ENCODE measurements around the gene TMEM170A. TPM values are rescaled to one million over a fixed set of nuclear protein-coding genes. Genes with fewer than 3 reads are reported as not detected.

Gene TMEM170A
- total and polyA plus RNA-seq, 10 of the 15 experiments (the other 5 are each of a cell fraction or from before 2014, with no cell fraction given): 7.3 to 28.2 (median 20.9) TPM

- TF ChIP-seq RELB (IDR thresholded peaks at IDR 0.05; ENCODE audit: low read depth) (peak; percentile 26; the same call in 1 of the 2 replicates), PML (IDR thresholded peaks at IDR 0.05; ENCODE audit: low read length) (peak; percentile 65; the same call in 1 of the 2 replicates), SUPT20H (IDR thresholded peaks at IDR 0.05; ENCODE audit: borderline replicate concordance, control insufficient read depth, low read depth, low read length) (no peak), EP300 (IDR thresholded peaks at IDR 0.05; ENCODE audit: borderline replicate concordance in 1 of 2, control insufficient read depth in 1 of 2, low read depth in 2 of 2, low read length in 2 of 2) (no peak), SKIL (IDR thresholded peaks at IDR 0.05; ENCODE audit: low read depth, poor library complexity, severe bottlenecking) (peak; percentile 41), MEF2A (IDR thresholded peaks at IDR 0.05; ENCODE audit: insufficient read depth, low read depth, low read length) (no peak), EZH2 (IDR thresholded peaks at IDR 0.05; ENCODE audit: borderline replicate concordance, control insufficient read depth, low read depth, low read length) (no peak), MTA3 (IDR thresholded peaks at IDR 0.05; ENCODE audit: borderline replicate concordance, low read length) (no peak), SIX5 (IDR thresholded peaks at IDR 0.05; ENCODE audit: low read depth, low read length, severe bottlenecking) (no peak), NR2C2 (IDR thresholded peaks at IDR 0.05; ENCODE audit: borderline replicate concordance, control insufficient read depth, insufficient read length, low read depth) (no peak), SUZ12 (IDR thresholded peaks at IDR 0.05; ENCODE audit: unreplicated experiment) (no peak), POLR2AphosphoS5 (IDR thresholded peaks at IDR 0.05; ENCODE audit: low read length) (peak; percentile 74), IKZF1 (conservative IDR thresholded peaks at IDR 0.05) (no peak), MTA2 (IDR thresholded peaks at IDR 0.05; ENCODE audit: low read depth) (no peak; the same call in 1 of the 2 replicates), ZNF592 (IDR thresholded peaks at IDR 0.05) (no peak), CBX3 (IDR thresholded peaks at IDR 0.05; ENCODE audit: borderline replicate concordance, low read depth) (no peak)
These were observed 30.6 kb downstream of the TMEM170A start (continued) for GRCh38 chr16:75433732-75434413.
